Mesendoderm (in vitro differentiated cells): ENCODE data around the gene EIF2S3B. TPM values are rescaled to one million over a fixed set of nuclear protein-coding genes. Genes with fewer than 3 reads are reported as not detected.

Experiments used
- DNase-seq: peaks from one replicate; pipeline ENCODE4 v3.0.0; 2013
- H2AK5ac ChIP-seq: 2 replicates; pipeline ENCODE4 v1.6.1; 2013; ENCODE audit warnings: low read length, inconsistent platforms
- H2BK120ac ChIP-seq: 2 replicates; pipeline ENCODE4 v1.6.1; 2013; ENCODE audit warnings: low read depth, mild to moderate bottlenecking, low read length, moderate library complexity, mixed read lengths
- H2BK15ac ChIP-seq: replicated peaks from 2 replicates; pipeline ENCODE4 v1.6.1; 2013; ENCODE audit warnings: low read depth, mild to moderate bottlenecking, moderate library complexity
- H2BK5ac ChIP-seq: 2 replicates; pipeline ENCODE4 v1.6.1; 2013; ENCODE audit warnings: low read length, inconsistent platforms
- H3K18ac ChIP-seq: 2 replicates; pipeline ENCODE4 v1.6.1; 2013; ENCODE audit warnings: mild to moderate bottlenecking, low read length, mixed read lengths
- H3K23ac ChIP-seq: one replicate; pipeline ENCODE4 v1.6.1; 2013; ENCODE audit warnings: low read length
- H3K27ac ChIP-seq: 2 replicates; pipeline ENCODE4 v1.5.1; 2013; ENCODE audit warnings: low read depth, mild to moderate bottlenecking, inconsistent platforms, low read length, moderate library complexity
- H3K27me3 ChIP-seq: 2 replicates; pipeline ENCODE4 v1.6.1; 2013; ENCODE audit warnings: low read length, control low read depth, mild to moderate bottlenecking, inconsistent platforms; ENCODE audit not compliant: insufficient read depth, poor library complexity
- H3K36me3 ChIP-seq: 2 replicates; pipeline ENCODE4 v1.6.1; 2013; ENCODE audit warnings: low read length, inconsistent platforms; ENCODE audit not compliant: control insufficient read depth, insufficient read depth
- H3K4ac ChIP-seq: one replicate; pipeline ENCODE4 v1.6.1; 2013; ENCODE audit warnings: low read depth, mild to moderate bottlenecking, low read length, moderate library complexity
- H3K4me1 ChIP-seq: 2 replicates; pipeline ENCODE4 v1.6.1; 2013; ENCODE audit warnings: low read depth, low read length, inconsistent platforms; ENCODE audit not compliant: control insufficient read depth
- H3K4me2 ChIP-seq: 2 replicates; pipeline ENCODE4 v1.6.1; 2013; ENCODE audit warnings: low read length
- H3K4me3 ChIP-seq: 2 replicates; pipeline ENCODE4 v1.5.1; 2013; ENCODE audit warnings: mild to moderate bottlenecking, low read length
- H3K56ac ChIP-seq: one replicate; pipeline ENCODE4 v1.6.1; 2013; ENCODE audit warnings: low read length
- H3K79me1 ChIP-seq: 2 replicates; pipeline ENCODE4 v1.6.1; 2013; ENCODE audit warnings: low read length, inconsistent platforms
- H3K79me2 ChIP-seq: 2 replicates; pipeline ENCODE4 v1.6.1; 2013; ENCODE audit warnings: mild to moderate bottlenecking, low read length; ENCODE audit not compliant: control insufficient read depth, insufficient read depth
- H3K9ac ChIP-seq: 2 replicates; pipeline ENCODE4 v1.6.1; 2013; ENCODE audit warnings: low read length, inconsistent platforms
- H4K5ac ChIP-seq: one replicate; pipeline ENCODE4 v1.6.1; 2013; ENCODE audit warnings: low read length
- H4K8ac ChIP-seq: one replicate; pipeline ENCODE4 v1.6.1; 2013; ENCODE audit warnings: low read depth, mild to moderate bottlenecking, control low read depth, low read length, moderate library complexity
- WGBS: extraction: QIAGEN DNeasy Blood & Tissue Kit; methylation state at CpG from one replicate; pipeline ENCODE4 v1.1.7; 2013; ENCODE audit warnings: low lambda C conversion rate, missing lambda C conversion rate; ENCODE audit not compliant: insufficient coverage; ENCODE audit errors: extremely low coverage; 5-methylcytosine and 5-hydroxymethylcytosine counted together
- small RNA-seq: library from polyadenylated mRNA; stranded (forward); fragments of <200 nt; extraction: miRNeasy Mini kit (QIAGEN cat#:217004); gene quantifications from one replicate; pipeline ENCODE3, GENCODE V24; 2013; ENCODE audit not compliant: insufficient read depth

The EIF2S3B gene

DNA sequence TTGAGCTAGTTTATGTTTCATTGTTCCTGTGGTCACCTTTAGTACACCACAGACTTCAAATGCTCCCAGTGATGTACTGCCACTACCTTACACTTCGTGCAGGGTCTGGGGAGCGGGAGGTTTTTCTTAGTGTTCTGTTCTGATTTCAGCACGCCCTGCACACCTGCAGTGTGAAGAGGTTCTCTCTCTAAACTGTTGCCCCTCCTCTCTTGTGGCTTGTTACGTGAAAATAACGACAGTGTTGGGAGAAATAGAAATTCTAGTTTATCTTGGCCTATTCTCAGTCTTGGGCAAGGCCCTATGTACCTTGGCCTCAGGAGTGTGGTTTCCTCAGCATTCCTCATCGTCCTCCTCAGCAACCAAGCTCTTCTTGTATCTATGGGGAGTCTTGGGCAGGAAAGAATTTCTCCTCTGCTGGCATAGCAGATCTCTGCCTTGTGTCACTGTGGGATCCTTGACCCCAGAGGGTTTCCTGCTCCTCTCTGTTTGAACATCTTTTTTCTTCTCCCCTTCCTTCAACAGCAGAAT is 48.6 kb downstream of the EIF2S3B start:
- no peak overlapping the region for H3K4ac ChIP-seq
- H3K23ac ChIP-seq: no peak overlapping the region
- H4K5ac ChIP-seq: no peak overlapping the region
- no peak overlapping the region for H3K4me3 ChIP-seq
- no peak overlapping the region for H2AK5ac ChIP-seq
- H3K79me2 ChIP-seq: no peaks in the 10 kb centered on the region
- no peaks in the 10 kb centered on the region for H3K36me3 ChIP-seq
- DNase-seq: no peak
- H3K56ac ChIP-seq: no peak overlapping the region
- no peak overlapping the region for H2BK5ac ChIP-seq
- H4K8ac ChIP-seq: no peak overlapping the region
- no peak overlapping the region for H3K18ac ChIP-seq
- H2BK120ac ChIP-seq: no peak overlapping the region
- H3K27me3 ChIP-seq: no peaks in the 10 kb centered on the region
- no peak overlapping the region for H3K9ac ChIP-seq
- no peak overlapping the region for H3K27ac ChIP-seq
- no peaks in the 10 kb centered on the region for H3K79me1 ChIP-seq
- H3K4me1 ChIP-seq: peaks cover 5% of the 10 kb centered on the region
- H2BK15ac ChIP-seq: no peak overlapping the region
- no peak overlapping the region for H3K4me2 ChIP-seq
- WGBS: no CpG with 5 or more reads among the region's 6 CpGs

DNA sequence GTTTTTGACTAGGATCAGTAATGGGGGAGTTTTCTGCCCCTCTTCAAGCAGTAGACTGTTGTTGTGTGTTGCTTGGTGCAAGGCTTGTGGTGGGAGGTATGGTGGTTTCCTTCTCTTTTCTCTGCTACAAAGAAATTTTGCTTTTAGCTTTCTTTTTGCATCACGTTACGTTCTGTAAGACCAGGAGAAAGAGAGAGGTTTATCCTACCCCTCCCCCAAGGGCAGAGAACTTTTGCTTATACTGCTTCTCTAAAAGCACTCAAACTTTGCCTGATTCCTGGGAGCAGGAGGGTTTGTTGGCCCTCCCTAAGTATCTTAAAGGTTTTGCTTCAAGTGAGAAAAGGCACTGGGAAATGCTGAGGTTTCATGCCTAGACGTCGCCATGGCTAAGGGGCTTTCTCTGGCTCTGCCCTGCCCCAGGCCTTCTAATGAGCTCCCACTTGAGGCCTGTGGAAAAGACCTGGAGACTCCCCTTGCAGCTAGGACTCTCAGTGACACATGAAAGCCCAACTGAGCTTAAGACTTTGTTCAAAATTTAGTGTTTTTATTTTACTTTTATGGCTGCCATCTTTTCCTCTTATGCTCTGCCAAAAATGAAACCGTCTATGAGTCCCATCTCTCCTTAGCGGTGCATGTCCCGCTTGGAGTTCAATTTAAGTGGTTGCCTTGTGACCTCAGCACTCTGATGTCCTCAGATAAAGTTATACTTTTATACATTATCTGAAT is 49.2 kb downstream of the EIF2S3B start:
- Histone ChIP-seq H3K27me3 (no peaks in the 10 kb centered on the region), H2AK5ac (no peak overlapping the region), H3K79me2 (no peaks in the 10 kb centered on the region), H2BK15ac (no peak overlapping the region), H3K36me3 (no peaks in the 10 kb centered on the region), H3K56ac (no peak overlapping the region), H3K4me3 (no peak overlapping the region), H3K4ac (no peak overlapping the region), H3K4me2 (no peak overlapping the region), H2BK120ac (no peak overlapping the region), H3K79me1 (no peaks in the 10 kb centered on the region), H2BK5ac (no peak overlapping the region), H3K4me1 (peaks cover 5% of the 10 kb centered on the region), H3K27ac (no peak overlapping the region), H3K18ac (no peak overlapping the region), H3K9ac (no peak overlapping the region), H3K23ac (no peak overlapping the region), H4K8ac (no peak overlapping the region), H4K5ac (no peak overlapping the region)
- no peak for DNase-seq
- WGBS: no CpG with 5 or more reads among the region's 7 CpGs

DNA sequence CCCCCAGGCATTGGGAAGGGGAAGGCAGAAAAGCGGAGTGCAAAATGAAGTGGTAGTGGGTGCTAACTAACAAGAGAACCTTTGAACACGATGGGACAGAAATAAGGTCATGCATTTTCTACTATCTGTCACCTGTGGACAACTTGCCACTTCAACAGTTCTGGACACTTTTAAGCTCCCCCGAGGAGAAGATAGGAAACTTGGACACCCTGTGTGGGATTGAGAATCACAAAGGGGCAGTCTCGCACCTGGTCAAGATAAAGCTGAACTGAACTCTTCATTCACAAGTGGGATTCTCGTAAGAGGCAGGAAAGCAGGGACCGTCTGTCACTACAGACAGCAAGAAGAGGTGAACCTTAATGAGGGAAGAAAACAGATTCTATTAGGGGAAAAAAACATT is 51.6 kb downstream of the EIF2S3B start:
- Histone ChIP-seq H3K36me3 (no peaks in the 10 kb centered on the region), H3K56ac (no peak overlapping the region), H3K9ac (no peak overlapping the region), H3K27me3 (no peaks in the 10 kb centered on the region), H3K27ac (no peak overlapping the region), H3K4me2 (no peak overlapping the region), H3K4me3 (no peak overlapping the region), H3K4me1 (peaks cover 5% of the 10 kb centered on the region), H3K79me1 (no peaks in the 10 kb centered on the region), H4K8ac (no peak overlapping the region), H3K18ac (peak overlapping the region; percentile 8), H2BK15ac (no peak overlapping the region), H2BK5ac (no peak overlapping the region), H3K23ac (no peak overlapping the region), H4K5ac (no peak overlapping the region), H2BK120ac (no peak overlapping the region), H3K4ac (no peak overlapping the region), H2AK5ac (no peak overlapping the region), H3K79me2 (no peaks in the 10 kb centered on the region)
- peak; percentile 68 for DNase-seq
- WGBS: no CpG with 5 or more reads among the region's 6 CpGs

DNA sequence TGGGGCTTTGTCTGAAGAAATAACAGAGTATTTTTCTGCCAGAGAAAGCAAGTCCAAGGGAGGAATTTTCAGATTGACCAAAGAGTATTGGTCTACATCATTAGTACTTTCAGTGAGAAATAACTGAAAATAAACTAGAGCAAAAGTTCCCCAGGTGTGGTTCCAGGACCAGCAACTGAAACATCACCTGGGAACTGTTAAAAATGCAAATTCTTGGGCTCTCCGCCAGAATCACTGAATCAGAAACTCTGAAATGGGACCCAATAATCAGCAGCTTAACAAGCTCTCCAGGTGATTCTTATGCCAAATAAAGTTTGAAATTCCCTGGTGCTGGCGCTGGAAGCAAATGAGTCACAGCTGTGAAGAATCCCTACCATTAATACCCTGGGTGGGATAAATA is 52.1 kb downstream of the EIF2S3B start:
- H3K27ac ChIP-seq: peak overlapping the region; percentile 48
- no peaks in the 10 kb centered on the region for H3K27me3 ChIP-seq
- no peak overlapping the region for H3K4me3 ChIP-seq
- H3K4me1 ChIP-seq: peaks cover 5% of the 10 kb centered on the region
- no peaks in the 10 kb centered on the region for H3K36me3 ChIP-seq
- no peak overlapping the region for H3K4me2 ChIP-seq
- H3K9ac ChIP-seq: no peak overlapping the region
- no peak overlapping the region for H2BK5ac ChIP-seq
- no peak overlapping the region for H3K56ac ChIP-seq
- H2AK5ac ChIP-seq: no peak overlapping the region
- H3K79me2 ChIP-seq: no peaks in the 10 kb centered on the region
- H3K18ac ChIP-seq: peak overlapping the region; percentile 51
- H2BK15ac ChIP-seq: no peak overlapping the region
- no peaks in the 10 kb centered on the region for H3K79me1 ChIP-seq
- peak overlapping the region; percentile 55 for H3K4ac ChIP-seq
- DNase-seq: peak; percentile 24
- no peak overlapping the region for H3K23ac ChIP-seq
- peak overlapping the region; percentile 64 for H4K5ac ChIP-seq
- WGBS: no CpG with 5 or more reads among the region's 2 CpGs
- no peak overlapping the region for H2BK120ac ChIP-seq
- H4K8ac ChIP-seq: no peak overlapping the region

Small RNA genes lying within 50 kb of the gene (small RNA-seq; reads per million reads assigned to genes)
- gene SLC25A39P2: not detected
